AG04450 (cell line): ENCODE results near the gene SS18. TPM values are rescaled to one million over a fixed set of nuclear protein-coding genes. Genes with fewer than 3 reads are reported as not detected.

Experiments
- CTCF ChIA-PET: fragments of 300-600, 350-600 bp; formaldehyde crosslinking; extraction: SDS; loops from one replicate; lab custom pipeline; 2022; ENCODE audit warnings: antibody characterized with exemption, inconsistent platforms; lab: Charles Lee
- POLR2A ChIA-PET: fragments of 350-600 bp; formaldehyde crosslinking; extraction: SDS; loops from one replicate; lab custom pipeline; 2021; ENCODE audit warnings: antibody characterized with exemption, inconsistent platforms; lab: Yijun Ruan, JAX
- DNase-seq: peaks from one replicate; pipeline ENCODE4 v3.0.0-alpha.2; 2011; ENCODE audit warnings: low read depth, low spot score
- H3K27ac ChIP-seq: one replicate; pipeline ENCODE4 v1.5.1; 2012; ENCODE audit warnings: low read depth, low read length, control low read depth
- H3K27me3 ChIP-seq: one replicate; pipeline ENCODE4 v1.6.0; 2012; ENCODE audit warnings: low read length; ENCODE audit not compliant: control insufficient read depth, insufficient read depth
- H3K4me3 ChIP-seq: 2 replicates; pipeline ENCODE4 v1.5.1; 2011; ENCODE audit warnings: mild to moderate bottlenecking, low read depth, low read length, control low read depth
- H3K9me3 ChIP-seq: 2 replicates; pipeline ENCODE4 v1.5.1; 2012; ENCODE audit warnings: low read length; ENCODE audit not compliant: control insufficient read depth, insufficient read depth
- CTCF ChIP-seq: IDR thresholded peaks from 2 replicates; pipeline ENCODE4 v1.5.1; 2011; ENCODE audit warnings: low read depth, low read length, control low read depth, inconsistent platforms
- polyA plus RNA-seq: library from polyadenylated mRNA; depleted of rRNA; stranded (reverse); fragments of >200 nt; gene quantifications from 2 replicates; pipeline ENCODE4 v1.2.3, GENCODE V29; 2011

The SS18 gene
- polyA plus RNA-seq, 1 experiment: 126 TPM

GRCh38 chr18:26086959-26087358 is 3.5 kb downstream of the SS18 start:
- Histone ChIP-seq H3K9me3 (no peaks in the 10 kb centered on the region), H3K4me3 (no peak overlapping the region), H3K27ac (no peak overlapping the region), H3K27me3 (no peaks in the 10 kb centered on the region)
- no peak for TF ChIP-seq CTCF
- ChIA-PET POLR2A (no interaction called here), CTCF (no interaction called here)
- DNase-seq: no peak

GRCh38 chr18:26085056-26085455 is 5.4 kb downstream of the SS18 start:
- DNase-seq: no peak
- no peak for TF ChIP-seq CTCF
- Histone ChIP-seq H3K4me3 (no peak overlapping the region), H3K9me3 (no peaks in the 10 kb centered on the region), H3K27me3 (no peaks in the 10 kb centered on the region), H3K27ac (no peak overlapping the region)
- ChIA-PET CTCF (no interaction called here), POLR2A (no interaction called here)

GRCh38 chr18:26083099-26083498 is 7.3 kb downstream of the SS18 start:
- ChIA-PET POLR2A (no interaction called here), CTCF (no interaction called here)
- Histone ChIP-seq H3K4me3 (no peak overlapping the region), H3K27me3 (no peaks in the 10 kb centered on the region), H3K27ac (no peak overlapping the region), H3K9me3 (no peaks in the 10 kb centered on the region)
- no peak for DNase-seq
- no peak for TF ChIP-seq CTCF

GRCh38 chr18:26082475-26082874 is 7.9 kb downstream of the SS18 start:
- DNase-seq: peak; percentile 7
- no peak overlapping the region for H3K4me3 ChIP-seq
- H3K27me3 ChIP-seq: no peaks in the 10 kb centered on the region
- H3K27ac ChIP-seq: no peak overlapping the region
- POLR2A ChIA-PET: no interaction called here
- no peaks in the 10 kb centered on the region for H3K9me3 ChIP-seq
- CTCF ChIA-PET: no interaction called here
- no peak for TF ChIP-seq CTCF

GRCh38 chr18:26074246-26074645 is 16.2 kb downstream of the SS18 start:
- ChIA-PET CTCF (no interaction called here), POLR2A (no interaction called here)
- no peak for TF ChIP-seq CTCF
- H3K4me3 ChIP-seq: no peak overlapping the region
- H3K9me3 ChIP-seq: peaks cover 4% of the 10 kb centered on the region; the same call in 1 of the 2 replicates
- no peak for DNase-seq
- H3K27me3 ChIP-seq: no peaks in the 10 kb centered on the region
- H3K27ac ChIP-seq: no peak overlapping the region
